SK-N-SH treated with all-trans-retinoic acid at 6 μM for 48 hours (cell line): ENCODE data around the gene C11orf16.

Source experiments
- ATAC-seq: fragments of 200-7000 bp; cut with Tn5 transposase; 3 replicates; pipeline ENCODE4 v1.9.1; 2020; ENCODE audit warnings: mild to moderate bottlenecking, moderate library complexity
- ARNTL ChIP-seq: fragments of 450-650 bp; formaldehyde crosslinking; IDR thresholded peaks from 2 replicates; pipeline ENCODE4 v1.5.0; 2020; ENCODE audit warnings: low read depth, mild to moderate bottlenecking, moderate library complexity, borderline replicate concordance
- BACH2 ChIP-seq: fragments of 250-450 bp; sonication (Bioruptor Pico); IDR thresholded peaks from 2 replicates; pipeline ENCODE4 v1.9.0; 2021; ENCODE audit warnings: mild to moderate bottlenecking, borderline replicate concordance
- CSDC2 ChIP-seq: fragments of 250-450 bp; sonication (Bioruptor Pico); IDR thresholded peaks from 2 replicates; pipeline ENCODE4 v1.5.0; 2020; ENCODE audit warnings: mild to moderate bottlenecking, moderate library complexity
- ESRRG ChIP-seq: fragments of 250-450 bp; sonication (Bioruptor Pico); IDR thresholded peaks from 2 replicates; pipeline ENCODE4 v1.6.1; 2021; ENCODE audit warnings: mild to moderate bottlenecking
- GLIS3 ChIP-seq: fragments of 250-450 bp; sonication (Bioruptor Pico); IDR thresholded peaks from 2 replicates; pipeline ENCODE4 v1.5.0; 2020; ENCODE audit warnings: mild to moderate bottlenecking, moderate library complexity
- ISL1 ChIP-seq: fragments of 250-450 bp; sonication (Bioruptor Pico); IDR thresholded peaks from 2 replicates; pipeline ENCODE4 v2.1.2; 2022; ENCODE audit warnings: mild to moderate bottlenecking, moderate library complexity
- OSR1 ChIP-seq: fragments of 250-450 bp; sonication (Bioruptor Pico); IDR thresholded peaks from 2 replicates; pipeline ENCODE4 v1.8.0; 2022; ENCODE audit warnings: moderate library complexity, mild to moderate bottlenecking, inconsistent platforms
- PPARA ChIP-seq: fragments of 250-450 bp; sonication (Bioruptor Pico); IDR thresholded peaks from 2 replicates; pipeline ENCODE4 v1.5.0; 2020; ENCODE audit warnings: mild to moderate bottlenecking, borderline replicate concordance
- RARB ChIP-seq: fragments of 250-450 bp; sonication (Bioruptor Pico); IDR thresholded peaks from 2 replicates; pipeline ENCODE4 v1.8.0; 2021; ENCODE audit warnings: mild to moderate bottlenecking, moderate library complexity
- TCF4 ChIP-seq: fragments of 250-450 bp; sonication (Bioruptor Pico); IDR thresholded peaks from 2 replicates; pipeline ENCODE4 v1.8.0; 2021; ENCODE audit warnings: mild to moderate bottlenecking, moderate library complexity, borderline replicate concordance
- TOX ChIP-seq: fragments of 250-450 bp; sonication (Bioruptor Pico); IDR thresholded peaks from 2 replicates; pipeline ENCODE4 v1.8.0; 2021; ENCODE audit warnings: mild to moderate bottlenecking, moderate library complexity, borderline replicate concordance
- ZC3H10 ChIP-seq: fragments of 250-450 bp; sonication (Bioruptor Pico); IDR thresholded peaks from 2 replicates; pipeline ENCODE4 v1.5.1; 2021; ENCODE audit warnings: mild to moderate bottlenecking, moderate library complexity
- ZFP3 ChIP-seq: fragments of 250-450 bp; sonication (Bioruptor Pico); IDR thresholded peaks from 2 replicates; pipeline ENCODE4 v1.5.0; 2020; ENCODE audit warnings: mild to moderate bottlenecking, moderate library complexity
- ZFP30 ChIP-seq: fragments of 450-650 bp; formaldehyde crosslinking; IDR thresholded peaks from 2 replicates; pipeline ENCODE4 v1.5.0; 2022; ENCODE audit warnings: mild to moderate bottlenecking, moderate library complexity
- ZNF565 ChIP-seq: fragments of 450-650 bp; formaldehyde crosslinking; conservative IDR thresholded peaks from 2 replicates; pipeline ENCODE4 v1.5.0; 2020; ENCODE audit warnings: low read depth, mild to moderate bottlenecking, moderate library complexity
- ZNF70 ChIP-seq: fragments of 450-650 bp; formaldehyde crosslinking; IDR thresholded peaks from 2 replicates; pipeline ENCODE4 v1.5.0; 2020; ENCODE audit warnings: mild to moderate bottlenecking, moderate library complexity
- ZNF8 ChIP-seq: fragments of 450-650 bp; formaldehyde crosslinking; IDR thresholded peaks from 2 replicates; pipeline ENCODE4 v1.5.0; 2020; ENCODE audit warnings: mild to moderate bottlenecking, moderate library complexity
- TF ChIP-seq, protein P1 (sequence below): fragments of 250-450 bp; sonication (Bioruptor Pico); IDR thresholded peaks from 2 replicates; pipeline ENCODE4 v1.5.1; 2020; ENCODE audit warnings: low read depth, mild to moderate bottlenecking, moderate library complexity
- TF ChIP-seq, protein P2 (sequence below): fragments of 250-450 bp; sonication (Bioruptor Pico); IDR thresholded peaks from 2 replicates; pipeline ENCODE4 v1.5.1; 2021; ENCODE audit warnings: mild to moderate bottlenecking, moderate library complexity
- TF ChIP-seq, protein P3 (sequence below): fragments of 250-450 bp; sonication (Bioruptor Pico); IDR thresholded peaks from 2 replicates; pipeline ENCODE4 v1.8.0; 2021; ENCODE audit warnings: low read depth, mild to moderate bottlenecking, moderate library complexity, borderline replicate concordance
- TF ChIP-seq, protein P4 (sequence below): fragments of 250-450 bp; sonication (Bioruptor Pico); IDR thresholded peaks from 2 replicates; pipeline ENCODE4 v1.5.0; 2020; ENCODE audit warnings: mild to moderate bottlenecking, moderate library complexity
- TF ChIP-seq, protein P5 (sequence below): fragments of 250-450 bp; sonication (Bioruptor Pico); IDR thresholded peaks from 2 replicates; pipeline ENCODE4 v1.8.0; 2020; ENCODE audit warnings: mild to moderate bottlenecking, moderate library complexity, borderline replicate concordance

Gene C11orf16

DNA sequence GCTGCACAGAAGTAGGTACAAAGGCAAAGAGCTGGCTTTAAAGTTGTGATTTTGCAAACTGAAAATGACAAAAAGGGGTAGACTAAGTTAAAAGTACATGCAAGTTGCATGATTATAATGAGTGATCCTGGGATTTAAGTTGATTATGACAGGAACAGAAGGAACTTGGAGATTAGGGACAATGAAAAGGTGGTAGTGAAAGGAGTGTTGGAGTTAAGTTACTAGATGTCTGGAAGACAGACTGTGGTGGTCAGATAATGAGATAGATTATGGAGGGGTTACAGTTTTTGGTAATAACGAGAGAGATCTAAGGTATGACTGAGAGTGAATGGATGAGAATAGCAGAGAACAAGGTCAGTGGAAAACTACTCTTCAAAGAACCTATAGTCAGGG is 39.2 kb upstream of the C11orf16 start:
- no peak for ATAC-seq
- TF ChIP-seq ESRRG (CRISPR knock-in tag) (no peak), ZNF70 (CRISPR knock-in tag) (no peak), ZC3H10 (CRISPR knock-in tag) (no peak), ZNF565 (no peak)
- TF ChIP-seq, protein P1, sequence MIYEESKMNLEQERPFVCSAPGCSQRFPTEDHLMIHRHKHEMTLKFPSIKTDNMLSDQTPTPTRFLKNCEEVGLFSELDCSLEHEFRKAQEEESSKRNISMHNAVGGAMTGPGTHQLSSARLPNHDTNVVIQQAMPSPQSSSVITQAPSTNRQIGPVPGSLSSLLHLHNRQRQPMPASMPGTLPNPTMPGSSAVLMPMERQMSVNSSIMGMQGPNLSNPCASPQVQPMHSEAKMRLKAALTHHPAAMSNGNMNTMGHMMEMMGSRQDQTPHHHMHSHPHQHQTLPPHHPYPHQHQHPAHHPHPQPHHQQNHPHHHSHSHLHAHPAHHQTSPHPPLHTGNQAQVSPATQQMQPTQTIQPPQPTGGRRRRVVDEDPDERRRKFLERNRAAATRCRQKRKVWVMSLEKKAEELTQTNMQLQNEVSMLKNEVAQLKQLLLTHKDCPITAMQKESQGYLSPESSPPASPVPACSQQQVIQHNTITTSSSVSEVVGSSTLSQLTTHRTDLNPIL (CRISPR knock-in tag) = no peak

DNA sequence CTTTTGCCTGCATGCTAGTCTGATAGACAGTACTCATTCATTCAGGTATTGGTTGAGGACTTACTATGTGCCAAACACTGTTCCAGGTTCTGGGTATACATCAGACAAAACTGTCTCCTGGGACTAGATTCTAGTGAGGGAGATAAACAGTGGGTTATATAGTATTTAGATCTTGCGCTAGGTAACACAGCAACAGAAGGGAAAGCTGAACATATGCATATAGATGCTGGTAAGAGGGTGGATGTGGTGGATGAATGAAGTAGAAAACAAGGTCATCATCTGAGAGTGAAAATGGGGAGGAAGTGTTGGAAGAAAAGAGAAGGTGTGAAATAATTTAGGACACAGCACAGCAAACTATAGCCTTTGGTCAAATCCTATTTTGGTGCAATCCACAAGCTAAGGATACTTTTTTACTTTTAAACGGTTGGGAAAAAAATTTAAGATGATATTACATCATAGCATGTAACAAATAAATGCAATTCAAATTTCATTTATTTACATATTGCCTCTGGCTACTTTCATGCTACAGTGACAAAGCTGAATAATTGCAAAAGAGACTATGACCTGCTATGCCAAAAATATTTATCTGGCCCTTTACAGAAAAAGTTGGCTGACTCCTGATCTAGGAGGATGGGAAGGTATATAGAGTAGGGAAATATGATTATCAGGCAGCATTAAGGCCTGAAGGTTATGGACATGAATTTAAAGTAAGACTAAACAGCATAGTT is 38.6 kb upstream of the C11orf16 start:
- ATAC-seq = no peak
- TF ChIP-seq, protein P2, sequence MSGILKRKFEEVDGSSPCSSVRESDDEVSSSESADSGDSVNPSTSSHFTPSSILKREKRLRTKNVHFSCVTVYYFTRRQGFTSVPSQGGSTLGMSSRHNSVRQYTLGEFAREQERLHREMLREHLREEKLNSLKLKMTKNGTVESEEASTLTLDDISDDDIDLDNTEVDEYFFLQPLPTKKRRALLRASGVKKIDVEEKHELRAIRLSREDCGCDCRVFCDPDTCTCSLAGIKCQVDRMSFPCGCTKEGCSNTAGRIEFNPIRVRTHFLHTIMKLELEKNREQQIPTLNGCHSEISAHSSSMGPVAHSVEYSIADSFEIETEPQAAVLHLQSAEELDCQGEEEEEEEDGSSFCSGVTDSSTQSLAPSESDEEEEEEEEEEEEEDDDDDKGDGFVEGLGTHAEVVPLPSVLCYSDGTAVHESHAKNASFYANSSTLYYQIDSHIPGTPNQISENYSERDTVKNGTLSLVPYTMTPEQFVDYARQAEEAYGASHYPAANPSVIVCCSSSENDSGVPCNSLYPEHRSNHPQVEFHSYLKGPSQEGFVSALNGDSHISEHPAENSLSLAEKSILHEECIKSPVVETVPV (CRISPR knock-in tag) = no peak
- TF ChIP-seq ESRRG (CRISPR knock-in tag) = no peak
- TF ChIP-seq, protein P3, sequence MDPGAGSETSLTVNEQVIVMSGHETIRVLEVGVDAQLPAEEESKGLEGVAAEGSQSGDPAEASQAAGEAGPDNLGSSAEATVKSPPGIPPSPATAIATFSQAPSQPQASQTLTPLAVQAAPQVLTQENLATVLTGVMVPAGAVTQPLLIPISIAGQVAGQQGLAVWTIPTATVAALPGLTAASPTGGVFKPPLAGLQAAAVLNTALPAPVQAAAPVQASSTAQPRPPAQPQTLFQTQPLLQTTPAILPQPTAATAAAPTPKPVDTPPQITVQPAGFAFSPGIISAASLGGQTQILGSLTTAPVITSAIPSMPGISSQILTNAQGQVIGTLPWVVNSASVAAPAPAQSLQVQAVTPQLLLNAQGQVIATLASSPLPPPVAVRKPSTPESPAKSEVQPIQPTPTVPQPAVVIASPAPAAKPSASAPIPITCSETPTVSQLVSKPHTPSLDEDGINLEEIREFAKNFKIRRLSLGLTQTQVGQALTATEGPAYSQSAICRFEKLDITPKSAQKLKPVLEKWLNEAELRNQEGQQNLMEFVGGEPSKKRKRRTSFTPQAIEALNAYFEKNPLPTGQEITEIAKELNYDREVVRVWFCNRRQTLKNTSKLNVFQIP (CRISPR knock-in tag) = no peak
- TF ChIP-seq ZNF8 = no peak
- no peak for TF ChIP-seq TOX (CRISPR knock-in tag)
- TF ChIP-seq ZC3H10 (CRISPR knock-in tag) = no peak
- TF ChIP-seq ZFP3 (CRISPR knock-in tag) = no peak
- no peak for TF ChIP-seq OSR1
- no peak for TF ChIP-seq RARB (CRISPR knock-in tag)
- TF ChIP-seq, protein P4, sequence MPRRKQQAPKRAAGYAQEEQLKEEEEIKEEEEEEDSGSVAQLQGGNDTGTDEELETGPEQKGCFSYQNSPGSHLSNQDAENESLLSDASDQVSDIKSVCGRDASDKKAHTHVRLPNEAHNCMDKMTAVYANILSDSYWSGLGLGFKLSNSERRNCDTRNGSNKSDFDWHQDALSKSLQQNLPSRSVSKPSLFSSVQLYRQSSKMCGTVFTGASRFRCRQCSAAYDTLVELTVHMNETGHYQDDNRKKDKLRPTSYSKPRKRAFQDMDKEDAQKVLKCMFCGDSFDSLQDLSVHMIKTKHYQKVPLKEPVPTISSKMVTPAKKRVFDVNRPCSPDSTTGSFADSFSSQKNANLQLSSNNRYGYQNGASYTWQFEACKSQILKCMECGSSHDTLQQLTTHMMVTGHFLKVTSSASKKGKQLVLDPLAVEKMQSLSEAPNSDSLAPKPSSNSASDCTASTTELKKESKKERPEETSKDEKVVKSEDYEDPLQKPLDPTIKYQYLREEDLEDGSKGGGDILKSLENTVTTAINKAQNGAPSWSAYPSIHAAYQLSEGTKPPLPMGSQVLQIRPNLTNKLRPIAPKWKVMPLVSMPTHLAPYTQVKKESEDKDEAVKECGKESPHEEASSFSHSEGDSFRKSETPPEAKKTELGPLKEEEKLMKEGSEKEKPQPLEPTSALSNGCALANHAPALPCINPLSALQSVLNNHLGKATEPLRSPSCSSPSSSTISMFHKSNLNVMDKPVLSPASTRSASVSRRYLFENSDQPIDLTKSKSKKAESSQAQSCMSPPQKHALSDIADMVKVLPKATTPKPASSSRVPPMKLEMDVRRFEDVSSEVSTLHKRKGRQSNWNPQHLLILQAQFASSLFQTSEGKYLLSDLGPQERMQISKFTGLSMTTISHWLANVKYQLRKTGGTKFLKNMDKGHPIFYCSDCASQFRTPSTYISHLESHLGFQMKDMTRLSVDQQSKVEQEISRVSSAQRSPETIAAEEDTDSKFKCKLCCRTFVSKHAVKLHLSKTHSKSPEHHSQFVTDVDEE (CRISPR knock-in tag) = no peak
- no peak for TF ChIP-seq ZFP30 (CRISPR knock-in tag)
- TF ChIP-seq BACH2 (CRISPR knock-in tag) = no peak
- no peak for TF ChIP-seq GLIS3 (CRISPR knock-in tag)
- no peak for TF ChIP-seq ISL1
- TF ChIP-seq ZNF70 (CRISPR knock-in tag) = no peak
- no peak for TF ChIP-seq TCF4 (CRISPR knock-in tag)

DNA sequence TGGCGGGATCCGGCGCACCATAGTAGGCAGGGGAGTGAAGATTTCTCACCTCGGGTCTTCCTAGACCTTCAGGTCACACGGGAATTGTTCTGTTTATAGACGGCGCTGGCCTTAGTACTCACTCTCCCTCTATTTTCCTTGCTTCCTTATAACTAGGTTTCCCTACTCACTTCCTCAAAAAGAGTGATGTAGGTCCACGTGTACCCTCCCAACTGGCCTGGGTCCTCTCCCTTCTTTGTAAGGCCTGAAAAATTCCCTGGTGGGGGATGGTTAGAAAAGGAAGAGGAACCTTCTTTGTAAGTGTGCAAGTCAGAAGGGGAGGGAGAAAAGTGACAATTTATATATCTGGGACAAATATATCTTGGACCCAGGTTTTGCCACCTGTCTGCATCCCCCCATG is 34.4 kb upstream of the C11orf16 start:
- no peak for ATAC-seq
- TF ChIP-seq, protein P4 (CRISPR knock-in tag) = no peak
- TF ChIP-seq ZFP30 (CRISPR knock-in tag) (no peak), ISL1 (no peak), CSDC2 (CRISPR knock-in tag) (no peak), ZNF70 (CRISPR knock-in tag) (no peak), PPARA (CRISPR knock-in tag) (no peak), RARB (CRISPR knock-in tag) (no peak), GLIS3 (CRISPR knock-in tag) (no peak), ARNTL (no peak), ZNF565 (no peak)
- TF ChIP-seq, protein P5, sequence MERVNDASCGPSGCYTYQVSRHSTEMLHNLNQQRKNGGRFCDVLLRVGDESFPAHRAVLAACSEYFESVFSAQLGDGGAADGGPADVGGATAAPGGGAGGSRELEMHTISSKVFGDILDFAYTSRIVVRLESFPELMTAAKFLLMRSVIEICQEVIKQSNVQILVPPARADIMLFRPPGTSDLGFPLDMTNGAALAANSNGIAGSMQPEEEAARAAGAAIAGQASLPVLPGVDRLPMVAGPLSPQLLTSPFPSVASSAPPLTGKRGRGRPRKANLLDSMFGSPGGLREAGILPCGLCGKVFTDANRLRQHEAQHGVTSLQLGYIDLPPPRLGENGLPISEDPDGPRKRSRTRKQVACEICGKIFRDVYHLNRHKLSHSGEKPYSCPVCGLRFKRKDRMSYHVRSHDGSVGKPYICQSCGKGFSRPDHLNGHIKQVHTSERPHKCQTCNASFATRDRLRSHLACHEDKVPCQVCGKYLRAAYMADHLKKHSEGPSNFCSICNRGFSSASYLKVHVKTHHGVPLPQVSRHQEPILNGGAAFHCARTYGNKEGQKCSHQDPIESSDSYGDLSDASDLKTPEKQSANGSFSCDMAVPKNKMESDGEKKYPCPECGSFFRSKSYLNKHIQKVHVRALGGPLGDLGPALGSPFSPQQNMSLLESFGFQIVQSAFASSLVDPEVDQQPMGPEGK (CRISPR knock-in tag) = no peak
- TF ChIP-seq, protein P3 (CRISPR knock-in tag) = no peak
- TF ChIP-seq, protein P2 (CRISPR knock-in tag) = no peak
